ENCODE data around the gene VAV3.

VAV3 gene

DNA sequence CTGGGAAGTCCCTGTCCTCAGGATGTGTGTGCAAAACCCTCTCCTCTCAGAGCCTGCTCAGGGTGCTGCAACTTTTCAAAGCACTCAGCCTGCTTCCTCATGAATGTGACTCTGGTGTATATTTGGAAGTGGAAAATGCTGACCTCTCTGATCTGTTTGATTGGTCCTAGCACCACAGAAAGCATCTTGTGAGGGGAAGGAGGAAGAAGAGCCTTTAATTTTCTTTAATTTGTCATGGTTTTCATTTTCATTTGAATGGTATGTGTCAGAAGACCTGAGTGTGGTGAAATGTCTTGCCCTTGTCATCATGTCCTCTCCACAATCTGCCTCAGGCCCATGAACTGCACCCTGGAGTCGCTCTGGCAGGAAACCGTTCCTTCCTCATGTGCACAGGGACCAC, 440.7 kb downstream of the VAV3 start:
- no peak for DNase-seq

DNA sequence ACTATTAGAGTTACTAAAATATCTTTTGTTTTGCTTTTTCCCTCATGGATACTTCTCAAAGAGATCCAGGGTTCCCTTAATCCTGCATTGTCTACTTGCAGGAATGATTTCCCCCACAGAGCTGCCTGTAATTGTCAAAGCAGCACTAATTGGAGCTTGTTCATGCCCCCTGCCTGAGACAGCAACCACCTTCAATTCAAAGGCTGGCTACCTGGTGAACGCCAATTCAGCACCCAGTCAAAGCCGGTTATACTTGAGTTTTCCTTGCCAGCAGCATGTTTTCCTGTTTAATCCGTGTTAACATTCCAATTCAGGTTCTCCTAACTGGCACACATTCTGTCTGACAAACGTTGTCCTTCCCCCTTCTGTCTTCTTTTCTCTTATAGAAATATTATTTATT, 441.2 kb downstream of the VAV3 start:
- no peak for DNase-seq

GRCh38 chr1:107523061-107523460, 441.9 kb downstream of the VAV3 start:
- DNase-seq = no peak
